Karpas-422 (cell line): ENCODE data around the gene C10orf90. TPM values are rescaled to one million over a fixed set of nuclear protein-coding genes. Genes with fewer than 3 reads are reported as not detected.

Source experiments
- DNase-seq: peaks from one replicate; pipeline ENCODE4 v3.0.0-alpha.2; 2015
- H2AFZ ChIP-seq: fragments of 200-600 bp; sonication (generic); 2 replicates; pipeline ENCODE4 v1.6.1; 2014; ENCODE audit warnings: antibody characterized with exemption, low read length, mixed read lengths
- H3K27ac ChIP-seq: fragments of 200-600 bp; sonication (generic); 2 replicates; pipeline ENCODE4 v1.5.1; 2014; ENCODE audit warnings: mild to moderate bottlenecking, low read length, moderate library complexity
- H3K27me3 ChIP-seq: fragments of 200-600 bp; sonication (generic); 2 replicates; pipeline ENCODE4 v1.6.1; 2014; ENCODE audit warnings: low read length, mixed read lengths
- H3K36me3 ChIP-seq: fragments of 200-600 bp; sonication (generic); 2 replicates; pipeline ENCODE4 v1.6.1; 2014; ENCODE audit warnings: low read length, mixed read lengths; ENCODE audit not compliant: insufficient read depth
- H3K4me1 ChIP-seq: fragments of 200-600 bp; sonication (generic); 2 replicates; pipeline ENCODE4 v1.6.1; 2014; ENCODE audit warnings: mild to moderate bottlenecking, low read length, mixed read lengths
- H3K4me2 ChIP-seq: fragments of 200-600 bp; sonication (generic); 2 replicates; pipeline ENCODE4 v1.6.1; 2014; ENCODE audit warnings: low read length, low read depth, mild to moderate bottlenecking; ENCODE audit not compliant: poor library complexity, severe bottlenecking
- H3K4me3 ChIP-seq: fragments of 200-600 bp; sonication (generic); 2 replicates; pipeline ENCODE4 v1.5.1; 2014; ENCODE audit warnings: mild to moderate bottlenecking, antibody characterized with exemption, low read length, mixed read lengths
- H3K79me2 ChIP-seq: fragments of 200-600 bp; sonication (generic); 2 replicates; pipeline ENCODE4 v1.6.1; 2014; ENCODE audit warnings: mild to moderate bottlenecking, low read length, mixed read lengths
- H3K9ac ChIP-seq: fragments of 200-600 bp; sonication (generic); 2 replicates; pipeline ENCODE4 v1.6.0; 2014; ENCODE audit warnings: low read length
- H3K9me2 ChIP-seq: fragments of 200-600 bp; sonication (generic), shearing (Covaris generic); replicated peaks from 2 replicates; pipeline ENCODE4 v1.6.0; 2014; ENCODE audit warnings: mild to moderate bottlenecking, low read length, moderate library complexity; ENCODE audit not compliant: insufficient read depth
- H3K9me3 ChIP-seq: fragments of 300-700, 200-600 bp; sonication (generic); 2 replicates; pipeline ENCODE4 v1.6.1; 2014; ENCODE audit warnings: low read length, mixed read lengths
- H4K20me1 ChIP-seq: fragments of 200-600 bp; sonication (generic); 2 replicates; pipeline ENCODE4 v1.6.1; 2014; ENCODE audit warnings: mild to moderate bottlenecking, antibody characterized with exemption, low read length, low read depth; ENCODE audit not compliant: insufficient read depth
- total RNA-seq: library from RNA; depleted of rRNA; stranded (reverse); fragments of >200 nt; shearing (Covaris generic); gene quantifications from 2 replicates; pipeline ENCODE4 v1.2.3, GENCODE V29; 2014; ENCODE audit warnings: low replicate concordance

C10orf90 gene
- total RNA-seq, 1 experiment from 2014 or later, result not detected

- no peak overlapping the region for H2AFZ ChIP-seq
- H4K20me1 ChIP-seq, result no peaks in the 10 kb centered on the region
- H3K4me1 ChIP-seq, result no peaks in the 10 kb centered on the region
- DNase-seq, result no peak
- no peaks in the 10 kb centered on the region for H3K36me3 ChIP-seq
- no peak overlapping the region for H3K27ac ChIP-seq
- H3K79me2 ChIP-seq, result no peaks in the 10 kb centered on the region
- H3K27me3 ChIP-seq, result no peaks in the 10 kb centered on the region
- no peaks in the 10 kb centered on the region for H3K9me3 ChIP-seq
- H3K9ac ChIP-seq, result no peak overlapping the region
- H3K9me2 ChIP-seq, result no peaks in the 10 kb centered on the region
- H3K4me2 ChIP-seq, result no peak overlapping the region
- no peak overlapping the region for H3K4me3 ChIP-seq
These were observed 15.8 kb upstream of the C10orf90 start for GRCh38 chr10:126686268-126686667.

- no peaks in the 10 kb centered on the region for H3K36me3 ChIP-seq
- no peak for DNase-seq
- no peak overlapping the region for H3K4me2 ChIP-seq
- no peaks in the 10 kb centered on the region for H3K9me2 ChIP-seq
- H3K9ac ChIP-seq, result no peak overlapping the region
- H3K4me3 ChIP-seq, result no peak overlapping the region
- no peaks in the 10 kb centered on the region for H3K4me1 ChIP-seq
- H4K20me1 ChIP-seq, result no peaks in the 10 kb centered on the region
- no peaks in the 10 kb centered on the region for H3K9me3 ChIP-seq
- H2AFZ ChIP-seq, result no peak overlapping the region
- no peaks in the 10 kb centered on the region for H3K27me3 ChIP-seq
- no peak overlapping the region for H3K27ac ChIP-seq
- H3K79me2 ChIP-seq, result no peaks in the 10 kb centered on the region
These were observed 15.3 kb upstream of the C10orf90 start for GRCh38 chr10:126685756-126686155.

GRCh38 chr10:126684171-126684745 is 13.8 kb upstream of the C10orf90 start:
- H3K4me3 ChIP-seq, result no peak overlapping the region
- no peaks in the 10 kb centered on the region for H3K9me2 ChIP-seq
- H3K27me3 ChIP-seq, result no peaks in the 10 kb centered on the region
- H3K4me1 ChIP-seq, result no peaks in the 10 kb centered on the region
- H3K27ac ChIP-seq, result no peak overlapping the region
- no peak for DNase-seq
- H4K20me1 ChIP-seq, result no peaks in the 10 kb centered on the region
- H3K9ac ChIP-seq, result no peak overlapping the region
- H3K9me3 ChIP-seq, result no peaks in the 10 kb centered on the region
- no peaks in the 10 kb centered on the region for H3K36me3 ChIP-seq
- no peak overlapping the region for H3K4me2 ChIP-seq
- H2AFZ ChIP-seq, result no peak overlapping the region
- no peaks in the 10 kb centered on the region for H3K79me2 ChIP-seq

- no peak for DNase-seq
- Histone ChIP-seq H2AFZ (no peak overlapping the region), H3K4me1 (no peaks in the 10 kb centered on the region), H4K20me1 (no peaks in the 10 kb centered on the region), H3K27me3 (no peaks in the 10 kb centered on the region), H3K27ac (no peak overlapping the region), H3K4me2 (no peak overlapping the region), H3K9me2 (no peaks in the 10 kb centered on the region), H3K4me3 (no peak overlapping the region), H3K79me2 (no peaks in the 10 kb centered on the region), H3K9me3 (no peaks in the 10 kb centered on the region), H3K9ac (no peak overlapping the region), H3K36me3 (no peaks in the 10 kb centered on the region)
These were observed 13.0 kb upstream of the C10orf90 start for GRCh38 chr10:126683466-126683865.

- no peak for DNase-seq
- H3K36me3 ChIP-seq, result no peaks in the 10 kb centered on the region
- no peaks in the 10 kb centered on the region for H3K27me3 ChIP-seq
- no peak overlapping the region for H3K4me2 ChIP-seq
- H3K9ac ChIP-seq, result no peak overlapping the region
- no peak overlapping the region for H2AFZ ChIP-seq
- H3K9me2 ChIP-seq, result no peaks in the 10 kb centered on the region
- H3K4me1 ChIP-seq, result no peaks in the 10 kb centered on the region
- H3K4me3 ChIP-seq, result no peak overlapping the region
- H3K27ac ChIP-seq, result no peak overlapping the region
- H3K79me2 ChIP-seq, result no peaks in the 10 kb centered on the region
- H4K20me1 ChIP-seq, result no peaks in the 10 kb centered on the region
- no peaks in the 10 kb centered on the region for H3K9me3 ChIP-seq
These were observed 5.4 kb upstream of the C10orf90 start for GRCh38 chr10:126675656-126676438.

GRCh38 chr10:126674741-126675515 is 4.4 kb upstream of the C10orf90 start:
- Histone ChIP-seq H3K27ac (no peak overlapping the region), H3K9me2 (no peaks in the 10 kb centered on the region), H3K36me3 (no peaks in the 10 kb centered on the region), H2AFZ (no peak overlapping the region), H3K4me1 (no peaks in the 10 kb centered on the region), H3K27me3 (no peaks in the 10 kb centered on the region), H3K9me3 (no peaks in the 10 kb centered on the region), H3K79me2 (no peaks in the 10 kb centered on the region), H3K9ac (no peak overlapping the region), H3K4me2 (no peak overlapping the region), H4K20me1 (no peaks in the 10 kb centered on the region), H3K4me3 (no peak overlapping the region)
- no peak for DNase-seq

GRCh38 chr10:126673565-126673964 is 3.1 kb upstream of the C10orf90 start:
- Histone ChIP-seq H4K20me1 (no peaks in the 10 kb centered on the region), H3K9me2 (no peaks in the 10 kb centered on the region), H3K27me3 (no peaks in the 10 kb centered on the region), H3K4me2 (no peak overlapping the region), H3K9ac (no peak overlapping the region), H2AFZ (no peak overlapping the region), H3K4me3 (no peak overlapping the region), H3K79me2 (no peaks in the 10 kb centered on the region), H3K9me3 (no peaks in the 10 kb centered on the region), H3K36me3 (no peaks in the 10 kb centered on the region), H3K27ac (no peak overlapping the region), H3K4me1 (no peaks in the 10 kb centered on the region)
- no peak for DNase-seq

- Histone ChIP-seq H3K27me3 (no peaks in the 10 kb centered on the region), H3K9me3 (no peaks in the 10 kb centered on the region), H3K4me1 (no peaks in the 10 kb centered on the region), H3K36me3 (no peaks in the 10 kb centered on the region), H3K9me2 (no peaks in the 10 kb centered on the region), H4K20me1 (no peaks in the 10 kb centered on the region), H3K4me2 (no peak overlapping the region), H3K79me2 (no peaks in the 10 kb centered on the region), H3K9ac (no peak overlapping the region), H2AFZ (no peak overlapping the region), H3K27ac (no peak overlapping the region), H3K4me3 (no peak overlapping the region)
- DNase-seq, result no peak
These were observed 996 bp upstream of the C10orf90 start for GRCh38 chr10:126671402-126671975.
